NB4 (cell line): ENCODE results near the gene KLRC3.

Experiments used
- CTCF ChIP-seq: IDR thresholded peaks from one replicate; pipeline ENCODE4 v1.5.1; 2012; ENCODE audit warnings: low read depth, low read length
- MAX ChIP-seq: IDR thresholded peaks from 2 replicates; pipeline ENCODE4 v1.6.1; 2011; ENCODE audit warnings: low read depth, low read length
- MYC ChIP-seq: IDR thresholded peaks from 2 replicates; pipeline ENCODE4 v1.6.1; 2011; ENCODE audit warnings: low read depth, low read length
- POLR2A ChIP-seq: IDR thresholded peaks from 2 replicates; pipeline ENCODE4 v1.6.1; 2011; ENCODE audit warnings: mild to moderate bottlenecking; ENCODE audit not compliant: insufficient read length; ENCODE audit errors: extremely low read depth

GRCh38 chr12:10405294-10405693 lies 15.1 kb downstream of the KLRC3 start:
- TF ChIP-seq CTCF (no peak), POLR2A (no peak), MAX (no peak), MYC (no peak)
